ENCODE data around the gene RREB1. TPM values are rescaled to one million over a fixed set of nuclear protein-coding genes. Genes with fewer than 3 reads are reported as not detected.

The RREB1 gene
- total RNA-seq, 4 donors from 2014 or later, result 73.9 to 214 (median 107) TPM

- DNase-seq, result no peak
- Histone ChIP-seq H3K27ac (peak overlapping the region; percentile 90 to 96 (median 94)), H3K9me3 (no peaks in the 10 kb centered on the region), H3K36me3 (no peaks in the 10 kb centered on the region), H3K4me3 (no peak overlapping the region), H3K27me3 (no peaks in the 10 kb centered on the region), H3K4me1 (peaks cover 46 to 79% (median 63%) of the 10 kb centered on the region in 4 donors)
- intact Hi-C loops (cut with DNase I; ENCODE audit: low total_unique reads) (no loop called here), in situ Hi-C loops (cut with MboI; ENCODE audit: low pct_ligation_motif_present in 1 of 4, low pct_unique_long_range_greater_than_20kb in 1 of 4, low sequenced_read_pairs in 3 of 4) (no loop called here)
- no peak for TF ChIP-seq POLR2A (IDR thresholded peaks at IDR 0.05)
- TF ChIP-seq EP300 (IDR thresholded peaks at IDR 0.05; ENCODE audit: low read depth), result no peak
- no peak for TF ChIP-seq POLR2AphosphoS5 (IDR thresholded peaks at IDR 0.05)
- TF ChIP-seq, protein P1, sequence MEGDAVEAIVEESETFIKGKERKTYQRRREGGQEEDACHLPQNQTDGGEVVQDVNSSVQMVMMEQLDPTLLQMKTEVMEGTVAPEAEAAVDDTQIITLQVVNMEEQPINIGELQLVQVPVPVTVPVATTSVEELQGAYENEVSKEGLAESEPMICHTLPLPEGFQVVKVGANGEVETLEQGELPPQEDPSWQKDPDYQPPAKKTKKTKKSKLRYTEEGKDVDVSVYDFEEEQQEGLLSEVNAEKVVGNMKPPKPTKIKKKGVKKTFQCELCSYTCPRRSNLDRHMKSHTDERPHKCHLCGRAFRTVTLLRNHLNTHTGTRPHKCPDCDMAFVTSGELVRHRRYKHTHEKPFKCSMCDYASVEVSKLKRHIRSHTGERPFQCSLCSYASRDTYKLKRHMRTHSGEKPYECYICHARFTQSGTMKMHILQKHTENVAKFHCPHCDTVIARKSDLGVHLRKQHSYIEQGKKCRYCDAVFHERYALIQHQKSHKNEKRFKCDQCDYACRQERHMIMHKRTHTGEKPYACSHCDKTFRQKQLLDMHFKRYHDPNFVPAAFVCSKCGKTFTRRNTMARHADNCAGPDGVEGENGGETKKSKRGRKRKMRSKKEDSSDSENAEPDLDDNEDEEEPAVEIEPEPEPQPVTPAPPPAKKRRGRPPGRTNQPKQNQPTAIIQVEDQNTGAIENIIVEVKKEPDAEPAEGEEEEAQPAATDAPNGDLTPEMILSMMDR (IDR thresholded peaks at IDR 0.05), result no peak
- 81 to 84% methylated on average over 3 to 5 of the region's 5 CpGs for WGBS, 2 donors (ENCODE audit: low coverage in 1 of 2)
These were observed 40.5 kb downstream of the RREB1 start for GRCh38 chr6:7148100-7148822.

GRCh38 chr6:7150381-7151064 lies 42.8 kb downstream of the RREB1 start:
- in situ Hi-C loops (cut with MboI; ENCODE audit: low pct_ligation_motif_present in 1 of 4, low pct_unique_long_range_greater_than_20kb in 1 of 4, low sequenced_read_pairs in 3 of 4), result no loop called here

DNA sequence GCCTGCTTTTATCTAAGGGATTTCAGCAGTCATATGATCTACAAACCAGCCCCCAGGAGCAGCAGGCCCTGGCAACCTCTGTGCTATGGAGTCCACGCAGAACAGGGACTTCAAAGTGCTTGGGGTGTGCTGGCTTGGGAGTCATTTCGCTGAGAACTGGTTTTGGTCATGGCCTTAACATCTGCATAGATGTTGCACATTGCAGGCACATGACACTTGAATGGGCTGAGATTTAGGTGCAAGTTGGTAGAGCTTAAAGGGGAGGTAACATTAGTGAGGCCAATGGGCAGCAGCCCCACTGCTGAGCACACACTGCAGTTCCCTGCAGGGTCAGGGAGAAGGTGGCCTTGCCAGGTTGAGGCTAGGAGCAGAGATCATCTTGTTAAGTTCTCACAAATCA lies 43.6 kb downstream of the RREB1 start:
- DNase-seq, result no peak
- Histone ChIP-seq H3K27ac (peak overlapping the region in 3 of 4 donors; percentile 50 to 66 (median 62)), H3K9me3 (no peaks in the 10 kb centered on the region), H3K27me3 (no peaks in the 10 kb centered on the region), H3K36me3 (no peaks in the 10 kb centered on the region), H3K4me1 (peaks cover 43 to 79% (median 56%) of the 10 kb centered on the region in 4 donors), H3K4me3 (no peak overlapping the region)
- intact Hi-C loops (cut with DNase I; ENCODE audit: low total_unique reads) (no loop called here), in situ Hi-C loops (cut with MboI; ENCODE audit: low pct_ligation_motif_present in 1 of 4, low pct_unique_long_range_greater_than_20kb in 1 of 4, low sequenced_read_pairs in 3 of 4) (no loop called here)
- TF ChIP-seq POLR2A (IDR thresholded peaks at IDR 0.05) (no peak), EP300 (IDR thresholded peaks at IDR 0.05; ENCODE audit: low read depth) (no peak), POLR2AphosphoS5 (IDR thresholded peaks at IDR 0.05) (no peak)
- TF ChIP-seq, protein P1 (IDR thresholded peaks at IDR 0.05), result no peak
- 80% methylated on average over 2 of the region's 2 CpGs; no CpG with 5 or more reads in 1 of the 2 donors for WGBS, 2 donors (ENCODE audit: low coverage in 1 of 2)

More at GRCh38 chr6:7150381-7151064, 42.8 kb downstream of the RREB1 start:
- DNase-seq, result no peak
- H3K36me3 ChIP-seq, result no peaks in the 10 kb centered on the region
- no peaks in the 10 kb centered on the region for H3K27me3 ChIP-seq
- peaks cover 43 to 79% (median 56%) of the 10 kb centered on the region in 4 donors for H3K4me1 ChIP-seq
- TF ChIP-seq, protein P1 (IDR thresholded peaks at IDR 0.05), result no peak
- TF ChIP-seq POLR2AphosphoS5 (IDR thresholded peaks at IDR 0.05) (no peak), EP300 (IDR thresholded peaks at IDR 0.05; ENCODE audit: low read depth) (no peak), POLR2A (IDR thresholded peaks at IDR 0.05) (no peak)
- 84 to 88% methylated on average over 8 to 14 of the region's 14 CpGs for WGBS, 2 donors (ENCODE audit: low coverage in 1 of 2)
- H3K4me3 ChIP-seq, result no peak overlapping the region
- no peak overlapping the region for H3K27ac ChIP-seq
- intact Hi-C loops (cut with DNase I; ENCODE audit: low total_unique reads), result no loop called here
- H3K9me3 ChIP-seq, result no peaks in the 10 kb centered on the region

- H3K27ac ChIP-seq, result peak overlapping the region; percentile 32 to 66 (median 56)
- H3K4me3 ChIP-seq, result no peak overlapping the region
- peaks cover 42 to 79% (median 55%) of the 10 kb centered on the region in 4 donors for H3K4me1 ChIP-seq
- TF ChIP-seq POLR2AphosphoS5 (IDR thresholded peaks at IDR 0.05) (no peak), POLR2A (IDR thresholded peaks at IDR 0.05) (no peak), EP300 (IDR thresholded peaks at IDR 0.05; ENCODE audit: low read depth) (no peak)
- TF ChIP-seq, protein P1 (IDR thresholded peaks at IDR 0.05), result no peak
- no peaks in the 10 kb centered on the region for H3K9me3 ChIP-seq
- intact Hi-C loops (cut with DNase I; ENCODE audit: low total_unique reads), result no loop called here
- in situ Hi-C loops (cut with MboI; ENCODE audit: low pct_ligation_motif_present in 1 of 4, low pct_unique_long_range_greater_than_20kb in 1 of 4, low sequenced_read_pairs in 3 of 4), result no loop called here
- no peak for DNase-seq
- H3K36me3 ChIP-seq, result no peaks in the 10 kb centered on the region
- H3K27me3 ChIP-seq, result no peaks in the 10 kb centered on the region
These were observed 44.7 kb downstream of the RREB1 start for GRCh38 chr6:7152462-7152861.

All from transverse colon (tissue), 4 donors.